GM18868 (cell line): ENCODE results near the gene AHCY.
"Not testable (repeated sequence)": the region's sequence is repeated elsewhere in the genome, so short reads cannot be mapped to it uniquely, and the experiment has no call there.

Source experiments
- ATAC-seq: cut with Tn5 transposase; IDR thresholded peaks from one replicate; pipeline ENCODE4 v1.9.1; 2021; ENCODE audit warnings: mild to moderate bottlenecking, moderate library complexity; ENCODE audit not compliant: unreplicated experiment

AHCY gene

GRCh38 chr20:34299556-34300255 is 3.4 kb downstream of the AHCY start:
- ATAC-seq, result no peak

GRCh38 chr20:34298294-34298784 is 4.8 kb downstream of the AHCY start:
- ATAC-seq, result not testable (repeated sequence)

- no peak for ATAC-seq
These were observed 6.7 kb downstream of the AHCY start for GRCh38 chr20:34296468-34296867.

GRCh38 chr20:34295284-34295683 is 7.9 kb downstream of the AHCY start:
- no peak for ATAC-seq

GRCh38 chr20:34294563-34294962 is 8.6 kb downstream of the AHCY start:
- ATAC-seq, result no peak

- no peak for ATAC-seq
These were observed 9.6 kb downstream of the AHCY start for GRCh38 chr20:34293589-34293988.

- ATAC-seq, result no peak
These were observed 10.0 kb downstream of the AHCY start for GRCh38 chr20:34293119-34293518.

GRCh38 chr20:34292496-34292895 is 10.7 kb downstream of the AHCY start:
- no peak for ATAC-seq

GRCh38 chr20:34290471-34290870 is 12.7 kb downstream of the AHCY start:
- no peak for ATAC-seq

GRCh38 chr20:34287500-34287899 is 15.7 kb downstream of the AHCY start:
- ATAC-seq, result not testable (repeated sequence)

- ATAC-seq, result no peak
These were observed 17.7 kb downstream of the AHCY start for GRCh38 chr20:34285450-34285849.

GRCh38 chr20:34283844-34284243 is 19.3 kb downstream of the AHCY start:
- no peak for ATAC-seq

GRCh38 chr20:34282041-34282440 is 21.1 kb downstream of the AHCY start:
- ATAC-seq, result no peak

- no peak for ATAC-seq
These were observed 22.0 kb downstream of the AHCY start for GRCh38 chr20:34281177-34281576.

GRCh38 chr20:34274694-34275093 is 28.5 kb downstream of the AHCY start:
- no peak for ATAC-seq

- no peak for ATAC-seq
These were observed 31.2 kb downstream of the AHCY start for GRCh38 chr20:34271956-34272355.

- no peak for ATAC-seq
These were observed 33.0 kb downstream of the AHCY start for GRCh38 chr20:34269996-34270627.

GRCh38 chr20:34268851-34269636 is 34.1 kb downstream of the AHCY start:
- no peak for ATAC-seq

GRCh38 chr20:34268145-34268544 is 35.0 kb downstream of the AHCY start:
- ATAC-seq, result no peak

- no peak for ATAC-seq
These were observed 39.0 kb downstream of the AHCY start for GRCh38 chr20:34264141-34264540.

- ATAC-seq, result not testable (repeated sequence)
These were observed 39.7 kb downstream of the AHCY start for GRCh38 chr20:34263468-34263867.
